ENCODE data around the gene WDR70. TPM values are rescaled to one million over a fixed set of nuclear protein-coding genes. Genes with fewer than 3 reads are reported as not detected.
"Not testable (repeated sequence)": the region's sequence is repeated elsewhere in the genome, so short reads cannot be mapped to it uniquely, and the experiment has no call there.

WDR70 gene
- total and polyA plus RNA-seq, 3 donors from 2014 or later, result 25.3 to 27.6 (median 25.5) TPM

GRCh38 chr5:37578176-37578575 is 199.1 kb downstream of the WDR70 start:
- WGBS, 2 donors, result 82 to 93% methylated on average over 3 of the region's 3 CpGs
- Histone ChIP-seq H3K4me3 (no peak overlapping the region), H3K27me3 (no peaks in the 10 kb centered on the region), H3K4me1 (no peaks in the 10 kb centered on the region), H3K36me3 (ENCODE audit: low read depth, missing control alignments) (no peaks in the 10 kb centered on the region), H3K9me3 (no peaks in the 10 kb centered on the region), H3K27ac (no peak overlapping the region)
- intact Hi-C loops (cut with DNase I; ENCODE audit: low total_unique reads), result no loop called here
- no peak for DNase-seq
- TF ChIP-seq CTCF (IDR thresholded peaks at IDR 0.05), result no peak
- TF ChIP-seq POLR2A (IDR thresholded peaks at IDR 0.05), result no peak

DNA sequence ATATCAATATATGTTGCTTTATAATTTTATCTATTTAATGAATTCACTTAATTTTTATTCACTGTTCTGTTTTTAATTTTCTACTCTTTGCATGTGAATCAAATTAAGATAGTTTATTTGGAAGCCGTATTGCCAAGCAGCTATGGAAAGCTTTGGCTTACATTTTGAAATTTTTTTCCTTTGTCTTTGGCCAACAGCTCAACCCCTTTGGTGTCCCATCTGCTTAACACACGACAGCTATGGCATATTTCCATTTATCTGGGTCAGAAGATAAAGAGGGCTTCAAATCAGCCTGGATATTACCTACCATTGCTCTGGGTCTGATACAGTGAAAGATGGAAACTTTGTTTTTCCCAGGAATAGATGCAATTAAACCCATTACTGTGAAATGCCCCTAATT is 201.0 kb downstream of the WDR70 start:
- no peaks in the 10 kb centered on the region for H3K4me1 ChIP-seq
- H3K27me3 ChIP-seq, result no peaks in the 10 kb centered on the region
- no peaks in the 10 kb centered on the region for H3K36me3 ChIP-seq (ENCODE audit: low read depth, missing control alignments)
- WGBS, 2 donors, result 70 to 84% methylated on average over 2 of the region's 2 CpGs
- H3K9me3 ChIP-seq, result no peaks in the 10 kb centered on the region
- DNase-seq, result no peak
- TF ChIP-seq POLR2A (IDR thresholded peaks at IDR 0.05) (no peak), CTCF (IDR thresholded peaks at IDR 0.05) (no peak)
- intact Hi-C loops (cut with DNase I; ENCODE audit: low total_unique reads), result no loop called here
- no peak overlapping the region for H3K27ac ChIP-seq
- H3K4me3 ChIP-seq, result no peak overlapping the region

DNA sequence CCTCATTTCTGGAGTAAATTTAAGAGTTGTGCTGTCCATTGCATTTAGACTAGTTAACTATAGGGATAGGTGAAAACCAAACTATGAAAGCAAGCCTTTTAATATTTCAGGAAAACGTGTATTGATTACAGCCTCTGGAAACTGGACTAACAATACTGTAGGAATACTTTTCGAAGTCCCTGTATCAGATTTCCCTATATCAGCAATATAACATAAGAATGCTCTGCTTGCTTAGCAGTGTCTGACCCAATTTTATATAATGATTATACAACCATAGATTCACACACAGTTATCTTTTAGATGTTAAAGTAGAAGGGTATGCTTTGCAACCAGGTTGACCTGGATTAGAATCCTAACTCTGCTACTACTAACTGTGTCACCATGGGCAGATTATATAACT is 203.1 kb downstream of the WDR70 start:
- intact Hi-C loops (cut with DNase I; ENCODE audit: low total_unique reads), result no loop called here
- Histone ChIP-seq H3K4me3 (no peak overlapping the region), H3K9me3 (no peaks in the 10 kb centered on the region), H3K4me1 (no peaks in the 10 kb centered on the region), H3K27me3 (no peaks in the 10 kb centered on the region), H3K27ac (no peak overlapping the region), H3K36me3 (ENCODE audit: low read depth, missing control alignments) (no peaks in the 10 kb centered on the region)
- DNase-seq, result no peak
- no peak for TF ChIP-seq CTCF (IDR thresholded peaks at IDR 0.05)
- TF ChIP-seq POLR2A (IDR thresholded peaks at IDR 0.05), result no peak
- WGBS, 2 donors, result 91 to 96% methylated on average over 2 of the region's 2 CpGs

- H3K36me3 ChIP-seq (ENCODE audit: low read depth, missing control alignments); H3K27ac ChIP-seq; DNase-seq; H3K9me3 ChIP-seq; H3K4me3 ChIP-seq; H3K4me1 ChIP-seq; intact Hi-C loops (cut with DNase I; ENCODE audit: low total_unique reads); H3K27me3 ChIP-seq: not testable (repeated sequence)
- 89 to 91% methylated on average over 3 of the region's 3 CpGs for WGBS, 2 donors
These were observed 214.2 kb downstream of the WDR70 start for GRCh38 chr5:37593292-37593691.

- H3K4me3 ChIP-seq; H3K4me1 ChIP-seq; H3K9me3 ChIP-seq; DNase-seq; H3K27me3 ChIP-seq; H3K27ac ChIP-seq; intact Hi-C loops (cut with DNase I; ENCODE audit: low total_unique reads); H3K36me3 ChIP-seq (ENCODE audit: low read depth, missing control alignments): not testable (repeated sequence)
- 36 to 40% methylated on average over 2 of the region's 2 CpGs for WGBS, 2 donors
These were observed 215.7 kb downstream of the WDR70 start for GRCh38 chr5:37594864-37595263.

- intact Hi-C loops (cut with DNase I; ENCODE audit: low total_unique reads), result no loop called here
- Histone ChIP-seq H3K9me3 (no peaks in the 10 kb centered on the region), H3K4me3 (no peak overlapping the region), H3K27ac (no peak overlapping the region), H3K4me1 (no peaks in the 10 kb centered on the region), H3K27me3 (no peaks in the 10 kb centered on the region), H3K36me3 (ENCODE audit: low read depth, missing control alignments) (no peaks in the 10 kb centered on the region)
- TF ChIP-seq CTCF (IDR thresholded peaks at IDR 0.05) (no peak), POLR2A (IDR thresholded peaks at IDR 0.05) (no peak)
- no peak for DNase-seq
- 64 to 71% methylated on average over 3 of the region's 3 CpGs for WGBS, 2 donors
These were observed 219.6 kb downstream of the WDR70 start for GRCh38 chr5:37598733-37599132.
